IPS-18a (cell line): ENCODE data around the gene CAND2.

ENCODE experiments used
- H3K27ac ChIP-seq: one replicate; pipeline ENCODE4 v1.5.1; 2013; ENCODE audit warnings: low read length
- H3K27me3 ChIP-seq: one replicate; pipeline ENCODE4 v1.6.1; 2013; ENCODE audit warnings: mild to moderate bottlenecking, low read length; ENCODE audit not compliant: control insufficient read depth, insufficient read depth
- H3K36me3 ChIP-seq: one replicate; pipeline ENCODE4 v1.6.1; 2013; ENCODE audit warnings: low read depth, low read length; ENCODE audit not compliant: control insufficient read depth
- H3K4me1 ChIP-seq: one replicate; pipeline ENCODE4 v1.6.1; 2013; ENCODE audit warnings: low read depth, low read length; ENCODE audit not compliant: control insufficient read depth
- H3K4me3 ChIP-seq: one replicate; pipeline ENCODE4 v1.5.1; 2013; ENCODE audit warnings: low read length
- H3K9ac ChIP-seq: one replicate; pipeline ENCODE4 v1.6.1; 2013; ENCODE audit warnings: mild to moderate bottlenecking, low read length, moderate library complexity
- H3K9me3 ChIP-seq: one replicate; pipeline ENCODE4 v1.6.1; 2013; ENCODE audit warnings: low read depth, low read length; ENCODE audit not compliant: control insufficient read depth

CAND2 gene

GRCh38 chr3:12756635-12757034 is 39.8 kb upstream of the CAND2 start:
- Histone ChIP-seq H3K4me3 (no peak overlapping the region), H3K27ac (no peak overlapping the region), H3K36me3 (no peaks in the 10 kb centered on the region), H3K27me3 (no peaks in the 10 kb centered on the region), H3K4me1 (peaks cover 4% of the 10 kb centered on the region), H3K9ac (no peak overlapping the region), H3K9me3 (no peaks in the 10 kb centered on the region)

DNA sequence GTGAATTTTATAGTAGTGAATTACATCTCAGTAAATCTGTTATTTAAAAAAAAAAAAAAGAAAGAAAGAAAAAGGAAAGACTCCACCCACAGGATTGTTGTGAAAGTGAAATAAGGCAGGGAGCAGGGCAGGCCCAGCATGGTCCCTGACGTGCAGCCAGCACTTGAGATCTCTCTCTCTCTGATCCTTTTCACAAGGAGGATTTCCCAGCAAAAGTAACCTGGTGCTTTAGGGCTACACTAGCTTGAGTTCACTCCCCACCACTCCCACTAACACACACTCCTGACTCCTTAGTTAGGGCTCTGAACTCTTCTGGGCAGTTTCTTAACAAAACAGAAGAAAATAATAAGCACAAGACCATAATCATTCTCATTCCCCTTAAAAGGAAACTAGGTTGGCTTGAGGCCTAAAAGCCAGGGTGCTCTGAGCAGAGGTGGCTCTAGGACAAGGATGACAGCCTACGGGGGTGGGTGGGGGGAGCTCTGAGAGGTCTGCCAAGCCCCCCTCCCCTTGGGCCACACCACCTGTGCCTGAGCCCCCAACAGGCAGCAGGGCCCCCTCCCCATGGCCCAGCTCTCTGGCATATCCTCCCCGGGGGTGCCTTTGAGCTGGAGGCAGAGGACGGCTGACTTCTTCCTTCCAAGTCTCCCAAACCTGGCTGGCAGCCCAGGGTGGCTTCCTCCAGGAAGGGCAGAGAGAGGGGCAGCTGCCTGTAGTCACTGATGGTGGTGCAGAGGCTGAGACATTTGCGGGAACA is 38.3 kb upstream of the CAND2 start:
- no peaks in the 10 kb centered on the region for H3K36me3 ChIP-seq
- no peak overlapping the region for H3K27ac ChIP-seq
- H3K9me3 ChIP-seq: no peaks in the 10 kb centered on the region
- H3K4me3 ChIP-seq: no peak overlapping the region
- H3K9ac ChIP-seq: no peak overlapping the region
- H3K27me3 ChIP-seq: no peaks in the 10 kb centered on the region
- peaks cover 4% of the 10 kb centered on the region for H3K4me1 ChIP-seq

DNA sequence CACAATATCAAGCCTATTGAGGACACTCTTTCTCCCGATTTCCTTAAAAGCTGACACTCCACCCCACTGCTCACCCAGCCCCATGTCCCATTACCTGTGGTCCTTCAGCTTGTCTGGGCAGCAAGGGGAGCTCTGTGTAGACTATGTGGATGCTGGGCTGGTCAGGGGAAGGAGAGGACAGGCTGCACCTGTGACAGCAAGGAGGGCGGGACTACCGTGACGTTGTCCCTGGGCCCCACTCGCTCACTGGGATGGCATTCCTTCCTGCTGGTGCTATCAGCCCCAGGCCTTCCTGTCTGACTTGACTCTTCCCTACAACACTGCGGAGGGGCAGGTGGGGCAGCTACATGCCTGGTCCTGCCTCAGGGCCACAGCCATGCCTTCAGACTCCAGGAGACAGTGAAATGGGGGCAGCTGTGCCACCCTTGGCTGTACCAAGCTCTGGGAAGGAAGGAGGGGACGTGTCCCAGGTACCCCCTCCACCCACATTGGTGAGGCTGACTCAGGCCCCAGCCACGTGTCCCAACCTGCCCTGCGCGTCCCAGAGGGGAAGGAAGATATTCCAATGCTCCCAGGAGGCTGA is 37.3 kb upstream of the CAND2 start, which contains the start of gene TMEM40:
TMEM40 (minus strand) TSS at position 163 of the 583 bp plus-strand sequence. CDS start 9,427 bp downstream, outside the sequence.
- Histone ChIP-seq H3K4me3 (no peak within 1 kb of the TSS), H3K27me3 (no peaks in the 10 kb centered on the region), H3K27ac (no peak within 1 kb of the TSS), H3K36me3 (no peaks in the 10 kb centered on the region), H3K9me3 (no peaks in the 10 kb centered on the region), H3K4me1 (peaks cover 4% of the 10 kb centered on the region), H3K9ac (no peak within 1 kb of the TSS)

- Histone ChIP-seq H3K36me3 (no peaks in the 10 kb centered on the region), H3K27me3 (no peaks in the 10 kb centered on the region), H3K4me3 (no peak overlapping the region), H3K9me3 (no peaks in the 10 kb centered on the region), H3K4me1 (peaks cover 4% of the 10 kb centered on the region), H3K9ac (no peak overlapping the region), H3K27ac (no peak overlapping the region)
Observed at GRCh38 chr3:12759693-12760565, 36.6 kb upstream of the CAND2 start.

DNA sequence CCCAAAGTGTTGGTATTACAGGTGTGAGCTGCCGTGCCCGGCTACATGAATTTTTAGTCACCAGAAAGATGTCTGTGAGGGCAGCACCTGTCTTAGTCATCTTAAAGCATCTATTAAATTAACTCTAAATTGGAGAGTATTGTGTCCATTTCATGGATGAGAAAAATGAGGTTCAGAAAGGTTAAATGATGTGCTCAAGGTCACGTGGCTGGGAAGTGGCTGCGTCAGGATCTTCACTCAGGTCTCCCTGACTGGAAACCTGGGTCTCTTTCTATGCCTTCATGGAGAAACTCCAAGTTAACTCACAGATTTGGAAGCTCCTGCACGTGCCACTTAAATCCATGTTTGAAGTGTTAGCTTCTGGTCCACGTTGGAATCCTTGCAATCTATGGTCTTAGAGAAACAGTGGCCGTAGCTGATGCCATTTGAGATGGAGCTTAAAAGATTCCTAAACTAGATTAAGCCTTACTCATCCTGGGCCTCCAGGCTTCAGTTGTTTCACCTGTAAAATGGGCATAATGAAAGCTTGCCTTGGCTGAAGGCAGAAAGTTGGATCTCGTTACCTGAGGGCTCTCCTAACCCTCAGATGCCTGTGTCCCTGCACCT is 32.2 kb upstream of the CAND2 start:
- no peak overlapping the region for H3K27ac ChIP-seq
- no peak overlapping the region for H3K4me3 ChIP-seq
- H3K9me3 ChIP-seq: no peaks in the 10 kb centered on the region
- H3K4me1 ChIP-seq: no peaks in the 10 kb centered on the region
- no peaks in the 10 kb centered on the region for H3K27me3 ChIP-seq
- H3K36me3 ChIP-seq: no peaks in the 10 kb centered on the region
- no peak overlapping the region for H3K9ac ChIP-seq

DNA sequence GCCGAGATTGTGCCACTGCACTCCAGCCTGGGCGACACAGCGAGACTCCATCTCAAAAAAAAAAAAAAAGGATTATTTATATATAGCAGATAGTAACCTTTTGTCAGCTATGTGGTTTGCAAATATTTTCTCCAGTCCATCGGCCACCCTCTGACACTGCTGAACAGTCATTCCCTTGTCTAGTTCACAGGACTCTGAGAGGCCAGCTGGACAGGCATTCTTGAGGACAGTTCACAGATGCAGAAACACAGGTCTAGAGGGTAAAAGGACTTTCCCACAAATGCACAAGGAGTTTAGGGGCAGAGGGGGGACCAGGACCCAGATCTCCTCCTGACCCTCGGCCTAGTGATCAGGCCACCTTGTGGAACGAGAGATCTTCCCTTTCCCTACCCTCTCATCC is 29.9 kb upstream of the CAND2 start:
- no peaks in the 10 kb centered on the region for H3K9me3 ChIP-seq
- H3K27ac ChIP-seq: no peak overlapping the region
- H3K27me3 ChIP-seq: no peaks in the 10 kb centered on the region
- H3K9ac ChIP-seq: no peak overlapping the region
- H3K4me1 ChIP-seq: no peaks in the 10 kb centered on the region
- H3K4me3 ChIP-seq: no peak overlapping the region
- H3K36me3 ChIP-seq: no peaks in the 10 kb centered on the region

DNA sequence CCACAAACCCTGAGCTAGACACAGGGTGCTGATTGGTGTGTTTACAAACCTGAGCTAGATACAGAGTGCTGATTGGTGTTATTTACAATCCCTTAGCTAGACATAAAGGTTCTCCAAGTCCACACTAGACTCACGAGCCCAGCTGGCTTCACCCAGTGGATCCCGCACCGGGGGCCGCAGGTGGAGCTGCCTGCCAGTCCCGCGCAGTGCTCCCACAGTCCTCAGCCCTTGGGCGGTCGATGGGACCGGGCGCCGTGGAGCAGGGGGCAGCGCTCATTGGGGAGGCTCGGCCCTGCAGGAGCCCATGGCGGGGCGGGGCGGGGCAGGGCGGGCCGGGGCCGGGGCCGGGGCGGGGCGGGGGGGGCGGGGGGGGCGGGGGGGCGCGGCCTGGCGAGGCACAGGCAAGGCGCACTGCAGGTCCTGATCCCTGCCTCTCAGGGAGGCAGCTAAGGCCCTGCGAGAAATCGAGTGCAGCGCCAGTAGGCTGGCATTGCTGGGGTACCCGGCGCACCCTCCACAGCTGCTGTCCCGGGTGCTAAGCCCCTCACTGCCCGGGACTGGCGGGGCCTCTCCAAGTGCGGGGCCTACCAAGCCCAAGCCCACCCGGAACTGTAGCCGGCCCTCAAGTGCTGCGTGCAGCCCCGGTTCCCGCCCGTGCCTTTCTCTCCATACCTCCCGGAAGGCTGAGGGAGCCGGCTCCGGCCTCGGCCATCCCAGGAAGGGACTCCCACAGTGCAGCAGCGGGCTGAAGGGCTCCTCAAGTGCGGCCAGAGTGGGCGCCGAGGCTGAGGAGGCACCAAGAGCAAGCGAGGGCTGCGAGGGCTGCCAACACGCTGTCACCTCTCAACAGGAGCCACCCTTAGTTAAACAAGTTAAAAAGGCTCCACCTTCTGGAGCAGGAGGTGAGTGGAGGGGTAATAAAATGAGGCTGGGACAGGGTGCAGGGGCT is 27.6 kb upstream of the CAND2 start:
- Histone ChIP-seq H3K9ac (no peak overlapping the region), H3K36me3 (no peaks in the 10 kb centered on the region), H3K4me1 (no peaks in the 10 kb centered on the region), H3K4me3 (no peak overlapping the region), H3K27ac (no peak overlapping the region), H3K27me3 (no peaks in the 10 kb centered on the region), H3K9me3 (no peaks in the 10 kb centered on the region)

DNA sequence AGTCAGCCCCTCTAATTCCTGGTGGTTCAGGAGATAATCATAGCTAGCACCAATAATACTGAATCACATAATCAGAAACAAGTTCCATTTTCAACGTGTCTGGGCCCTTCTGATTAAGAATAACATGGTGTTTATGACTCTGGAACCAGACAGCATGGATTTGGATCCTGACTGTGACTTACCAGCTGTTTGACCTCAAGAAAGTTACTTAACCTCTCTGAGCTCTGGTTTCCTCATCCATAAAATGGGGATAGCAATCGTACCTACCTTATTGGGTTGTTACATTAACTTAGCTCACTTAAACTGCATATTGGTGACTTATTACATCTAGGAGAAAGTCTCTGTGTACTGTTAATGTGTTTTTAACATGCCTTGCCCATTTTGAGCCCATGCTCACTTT is 26.7 kb upstream of the CAND2 start:
- no peaks in the 10 kb centered on the region for H3K36me3 ChIP-seq
- H3K27me3 ChIP-seq: no peaks in the 10 kb centered on the region
- H3K9ac ChIP-seq: no peak overlapping the region
- no peak overlapping the region for H3K27ac ChIP-seq
- no peaks in the 10 kb centered on the region for H3K4me1 ChIP-seq
- H3K4me3 ChIP-seq: no peak overlapping the region
- H3K9me3 ChIP-seq: no peaks in the 10 kb centered on the region

DNA sequence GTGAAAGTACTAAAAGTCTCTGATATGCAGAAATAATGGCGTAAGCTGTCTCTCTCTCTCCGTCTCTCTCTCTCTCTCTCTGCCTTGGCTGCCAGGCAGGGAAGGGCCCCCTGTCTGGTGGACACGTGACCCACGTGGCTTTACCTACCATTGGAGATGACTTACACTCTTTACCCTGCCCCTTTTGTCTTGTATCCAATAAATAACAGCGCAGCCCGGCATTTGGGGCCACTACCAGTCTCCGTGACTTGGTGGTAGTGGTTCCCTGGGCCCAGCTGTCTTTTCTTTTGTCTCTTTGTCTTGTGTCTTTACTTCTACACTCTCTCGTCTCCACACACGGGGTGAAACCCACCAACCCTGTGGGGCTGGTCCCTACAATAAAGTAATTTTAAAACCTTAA is 25.2 kb upstream of the CAND2 start:
- Histone ChIP-seq H3K4me1 (no peaks in the 10 kb centered on the region), H3K4me3 (no peak overlapping the region), H3K9ac (no peak overlapping the region), H3K27ac (no peak overlapping the region), H3K36me3 (no peaks in the 10 kb centered on the region), H3K9me3 (no peaks in the 10 kb centered on the region), H3K27me3 (no peaks in the 10 kb centered on the region)

- no peak overlapping the region for H3K27ac ChIP-seq
- no peaks in the 10 kb centered on the region for H3K27me3 ChIP-seq
- no peaks in the 10 kb centered on the region for H3K36me3 ChIP-seq
- no peak overlapping the region for H3K4me3 ChIP-seq
- no peaks in the 10 kb centered on the region for H3K9me3 ChIP-seq
- H3K9ac ChIP-seq: no peak overlapping the region
- no peaks in the 10 kb centered on the region for H3K4me1 ChIP-seq
Observed at GRCh38 chr3:12772462-12772861, 24.0 kb upstream of the CAND2 start.
